Neural cell (in vitro differentiated cells): ENCODE results near the gene IGF2R. TPM values are rescaled to one million over a fixed set of nuclear protein-coding genes. Genes with fewer than 3 reads are reported as not detected.

Experiments
- H2AFZ ChIP-seq: fragments of 200-600, 300-800 bp; sonication (generic), shearing (Covaris generic); 2 replicates; pipeline ENCODE4 v1.6.0; 2014; ENCODE audit warnings: low read depth, mild to moderate bottlenecking, antibody characterized with exemption, low read length, moderate library complexity
- H3F3A ChIP-seq: fragments of 200-600 bp; shearing (Covaris generic); 2 replicates; pipeline ENCODE4 v1.6.1; 2016; ENCODE audit warnings: mild to moderate bottlenecking, moderate library complexity, mixed read lengths, antibody characterized with exemption, low read length; ENCODE audit not compliant: insufficient read depth, poor library complexity, severe bottlenecking
- H3K27ac ChIP-seq: fragments of 200-600, 300-800 bp; sonication (generic), shearing (Covaris generic); 2 replicates; pipeline ENCODE4 v1.5.1; 2014; ENCODE audit warnings: mild to moderate bottlenecking, low read length, moderate library complexity
- H3K27me3 ChIP-seq: fragments of 300-800, 200-600 bp; sonication (generic), shearing (Covaris generic); 2 replicates; pipeline ENCODE4 v1.6.0; 2014; ENCODE audit warnings: mild to moderate bottlenecking, low read depth, low read length, moderate library complexity; ENCODE audit not compliant: insufficient read depth
- H3K36me3 ChIP-seq: fragments of 300-800, 200-600 bp; sonication (generic), shearing (Covaris generic); 2 replicates; pipeline ENCODE4 v1.5.1; 2014; ENCODE audit warnings: mild to moderate bottlenecking, antibody characterized with exemption, low read length, moderate library complexity; ENCODE audit not compliant: insufficient read depth
- H3K4me2 ChIP-seq: fragments of 300-800, 200-600 bp; sonication (generic), shearing (Covaris generic); 2 replicates; pipeline ENCODE4 v1.6.0; 2014; ENCODE audit warnings: mild to moderate bottlenecking, low read length
- H3K4me3 ChIP-seq: fragments of 300-800, 200-600 bp; sonication (generic), shearing (Covaris generic); 2 replicates; pipeline ENCODE4 v1.5.1; 2014; ENCODE audit warnings: mild to moderate bottlenecking, low read length, moderate library complexity
- H3K79me2 ChIP-seq: fragments of 200-600 bp; shearing (Covaris generic); replicated peaks from 2 replicates; pipeline ENCODE4 v1.6.0; 2014; ENCODE audit warnings: mild to moderate bottlenecking, low read length, moderate library complexity; ENCODE audit not compliant: insufficient read depth
- H3K9ac ChIP-seq: fragments of 300-800, 200-600 bp; sonication (generic), shearing (Covaris generic); 2 replicates; pipeline ENCODE4 v1.6.1; 2016; ENCODE audit warnings: mild to moderate bottlenecking, low read length, mixed read lengths
- H3K9me2 ChIP-seq: fragments of 200-600 bp; shearing (Covaris generic); 2 replicates; pipeline ENCODE4 v1.6.1; 2016; ENCODE audit warnings: mild to moderate bottlenecking, low read length, mixed read lengths; ENCODE audit not compliant: insufficient read depth
- H3K9me3 ChIP-seq: fragments of 200-600, 300-800 bp; sonication (generic), shearing (Covaris generic); 2 replicates; pipeline ENCODE4 v1.6.1; 2016; ENCODE audit warnings: mild to moderate bottlenecking, mixed run types, low read length, moderate library complexity, mixed read lengths
- H4K20me1 ChIP-seq: fragments of 200-600 bp; shearing (Covaris generic); 2 replicates; pipeline ENCODE4 v1.6.1; 2016; ENCODE audit warnings: mild to moderate bottlenecking, mixed run types; ENCODE audit not compliant: insufficient read depth
- EP300 ChIP-seq: fragments of 450-650 bp; conservative IDR thresholded peaks from 2 replicates; pipeline ENCODE4 v1.6.1; 2014; ENCODE audit warnings: antibody characterized with exemption, mild to moderate bottlenecking, moderate library complexity; ENCODE audit not compliant: poor library complexity, severe bottlenecking
- EZH2 ChIP-seq: fragments of 200-600, 300-800 bp; shearing (Covaris generic), sonication (generic); IDR thresholded peaks from 2 replicates; pipeline ENCODE4 v1.6.1; 2014; ENCODE audit warnings: antibody characterized with exemption, low read length, borderline replicate concordance, mild to moderate bottlenecking; ENCODE audit not compliant: insufficient read depth, poor library complexity, severe bottlenecking
- MXI1 ChIP-seq: fragments of 450-650 bp; conservative IDR thresholded peaks from 2 replicates; pipeline ENCODE4 v1.6.1; 2014; ENCODE audit warnings: antibody characterized with exemption, mild to moderate bottlenecking; ENCODE audit not compliant: poor library complexity, severe bottlenecking
- POLR2AphosphoS5 ChIP-seq: IDR thresholded peaks from 2 replicates; pipeline ENCODE4 v1.6.1; 2012
- RAD21 ChIP-seq: fragments of 450-650 bp; conservative IDR thresholded peaks from 2 replicates; pipeline ENCODE4 v1.6.1; 2014; ENCODE audit warnings: antibody characterized with exemption, mild to moderate bottlenecking, moderate library complexity
- SMC3 ChIP-seq: fragments of 450-650 bp; conservative IDR thresholded peaks from 2 replicates; pipeline ENCODE4 v1.6.1; 2014; ENCODE audit warnings: antibody characterized with exemption, mild to moderate bottlenecking, moderate library complexity; ENCODE audit not compliant: poor library complexity
- TAF1 ChIP-seq: IDR thresholded peaks from 2 replicates; pipeline ENCODE4 v1.6.1; 2012; ENCODE audit warnings: low read depth
- polyA plus RNA-seq: library from polyadenylated mRNA; depleted of rRNA; stranded (reverse); fragments of >200 nt; gene quantifications from 2 replicates; pipeline ENCODE4 v1.2.3, GENCODE V29; 2014
- TF ChIP-seq, protein P1 (sequence below): fragments of 450-650 bp; IDR thresholded peaks from 2 replicates; pipeline ENCODE4 v1.5.1; 2014; ENCODE audit warnings: antibody characterized with exemption, mild to moderate bottlenecking, moderate library complexity; ENCODE audit not compliant: poor library complexity, severe bottlenecking
- TF ChIP-seq, protein P2 (sequence below): IDR thresholded peaks from 2 replicates; pipeline ENCODE4 v1.6.1; 2012; ENCODE audit warnings: borderline replicate concordance

IGF2R gene
- polyA plus RNA-seq, 1 donor from 2014 or later = 15.0 TPM

DNA sequence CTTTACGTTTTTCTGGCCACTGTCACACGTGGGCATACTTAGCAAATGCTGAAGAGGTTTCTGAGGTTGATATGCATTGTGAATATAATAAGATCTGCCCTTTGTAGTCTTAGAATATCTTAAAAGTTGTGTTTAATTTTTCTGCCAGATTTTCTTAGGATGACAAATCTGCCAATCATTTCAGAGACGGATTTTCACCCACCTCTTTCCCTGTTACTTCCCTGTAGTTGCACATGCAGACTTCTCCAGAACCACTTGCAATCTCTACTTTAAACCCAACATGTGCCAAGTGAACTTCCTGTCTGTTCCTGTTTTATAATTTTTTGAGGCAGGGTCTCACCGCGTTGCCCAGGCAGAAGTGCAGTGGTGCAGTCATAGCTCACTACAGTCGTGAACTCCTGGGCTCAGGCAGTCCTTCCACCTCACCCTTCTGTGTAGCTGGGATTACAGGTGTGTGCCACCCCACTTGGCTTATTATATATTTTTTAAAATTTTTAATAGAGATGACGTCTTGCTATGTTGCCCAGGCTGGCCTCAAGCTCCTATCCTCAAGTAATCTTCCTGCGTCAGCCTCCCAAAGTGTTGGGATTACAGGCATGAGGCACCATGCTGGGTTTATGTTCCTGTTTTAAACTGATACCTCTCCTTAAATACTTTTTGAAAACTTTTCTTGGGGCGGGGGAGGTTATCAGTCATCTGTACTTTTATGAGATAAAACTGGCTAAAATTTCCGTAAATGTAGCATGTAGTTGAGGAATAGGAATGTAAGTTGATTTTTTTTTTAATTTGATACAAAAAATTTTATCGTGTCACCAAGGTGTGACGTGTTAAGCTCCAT lies 2.7 kb downstream of the IGF2R start:
- peaks cover 6% of the 10 kb centered on the region for H4K20me1 ChIP-seq
- H3K36me3 ChIP-seq = no peaks in the 10 kb centered on the region
- H3K4me2 ChIP-seq = no peak overlapping the region

DNA sequence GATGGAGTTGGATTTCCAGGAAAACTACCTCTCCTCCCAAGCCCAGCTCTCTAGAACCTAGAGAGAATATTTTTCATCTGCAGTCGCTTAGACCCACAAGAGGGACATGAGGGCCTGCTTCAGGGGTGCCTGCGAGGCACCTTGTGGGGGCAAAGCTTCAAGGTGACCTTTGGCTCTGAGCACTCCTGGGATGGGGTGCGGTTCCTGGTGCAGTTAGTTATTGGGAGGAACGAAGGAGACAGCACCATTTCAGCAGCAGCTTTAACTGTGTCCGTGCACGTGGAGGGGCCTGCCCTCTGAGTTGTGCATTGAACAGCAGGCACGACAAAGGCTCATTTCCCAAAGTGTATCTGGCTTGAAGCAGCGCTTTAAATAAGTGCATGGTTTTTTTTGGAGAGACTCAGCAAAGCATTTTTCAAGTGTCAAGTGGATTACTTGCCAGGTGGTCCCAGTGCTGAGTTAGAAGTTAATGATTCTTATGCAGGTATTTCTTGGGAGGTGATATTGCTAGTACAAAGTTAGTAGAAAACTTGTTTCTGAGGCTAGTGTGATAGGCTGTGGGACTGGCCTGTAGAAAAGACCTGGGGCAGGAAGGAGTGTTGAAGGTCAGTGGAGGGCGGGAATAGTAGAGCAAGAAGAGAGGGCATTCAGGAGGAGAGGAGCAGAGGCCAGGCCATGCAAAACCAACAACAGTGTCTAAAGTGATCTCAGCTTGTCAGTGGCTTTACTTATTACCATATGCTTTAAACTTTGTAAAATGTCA lies 3.8 kb downstream of the IGF2R start:
- no peaks in the 10 kb centered on the region for H3K9me2 ChIP-seq
- H3K4me3 ChIP-seq = no peak overlapping the region
- peaks cover 76% of the 10 kb centered on the region for H3K79me2 ChIP-seq
- H3K36me3 ChIP-seq = no peaks in the 10 kb centered on the region
- no peak overlapping the region for H2AFZ ChIP-seq
- no peak overlapping the region for H3K27ac ChIP-seq
- TF ChIP-seq, protein P1, sequence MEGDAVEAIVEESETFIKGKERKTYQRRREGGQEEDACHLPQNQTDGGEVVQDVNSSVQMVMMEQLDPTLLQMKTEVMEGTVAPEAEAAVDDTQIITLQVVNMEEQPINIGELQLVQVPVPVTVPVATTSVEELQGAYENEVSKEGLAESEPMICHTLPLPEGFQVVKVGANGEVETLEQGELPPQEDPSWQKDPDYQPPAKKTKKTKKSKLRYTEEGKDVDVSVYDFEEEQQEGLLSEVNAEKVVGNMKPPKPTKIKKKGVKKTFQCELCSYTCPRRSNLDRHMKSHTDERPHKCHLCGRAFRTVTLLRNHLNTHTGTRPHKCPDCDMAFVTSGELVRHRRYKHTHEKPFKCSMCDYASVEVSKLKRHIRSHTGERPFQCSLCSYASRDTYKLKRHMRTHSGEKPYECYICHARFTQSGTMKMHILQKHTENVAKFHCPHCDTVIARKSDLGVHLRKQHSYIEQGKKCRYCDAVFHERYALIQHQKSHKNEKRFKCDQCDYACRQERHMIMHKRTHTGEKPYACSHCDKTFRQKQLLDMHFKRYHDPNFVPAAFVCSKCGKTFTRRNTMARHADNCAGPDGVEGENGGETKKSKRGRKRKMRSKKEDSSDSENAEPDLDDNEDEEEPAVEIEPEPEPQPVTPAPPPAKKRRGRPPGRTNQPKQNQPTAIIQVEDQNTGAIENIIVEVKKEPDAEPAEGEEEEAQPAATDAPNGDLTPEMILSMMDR = no peak
- TF ChIP-seq, protein P2, sequence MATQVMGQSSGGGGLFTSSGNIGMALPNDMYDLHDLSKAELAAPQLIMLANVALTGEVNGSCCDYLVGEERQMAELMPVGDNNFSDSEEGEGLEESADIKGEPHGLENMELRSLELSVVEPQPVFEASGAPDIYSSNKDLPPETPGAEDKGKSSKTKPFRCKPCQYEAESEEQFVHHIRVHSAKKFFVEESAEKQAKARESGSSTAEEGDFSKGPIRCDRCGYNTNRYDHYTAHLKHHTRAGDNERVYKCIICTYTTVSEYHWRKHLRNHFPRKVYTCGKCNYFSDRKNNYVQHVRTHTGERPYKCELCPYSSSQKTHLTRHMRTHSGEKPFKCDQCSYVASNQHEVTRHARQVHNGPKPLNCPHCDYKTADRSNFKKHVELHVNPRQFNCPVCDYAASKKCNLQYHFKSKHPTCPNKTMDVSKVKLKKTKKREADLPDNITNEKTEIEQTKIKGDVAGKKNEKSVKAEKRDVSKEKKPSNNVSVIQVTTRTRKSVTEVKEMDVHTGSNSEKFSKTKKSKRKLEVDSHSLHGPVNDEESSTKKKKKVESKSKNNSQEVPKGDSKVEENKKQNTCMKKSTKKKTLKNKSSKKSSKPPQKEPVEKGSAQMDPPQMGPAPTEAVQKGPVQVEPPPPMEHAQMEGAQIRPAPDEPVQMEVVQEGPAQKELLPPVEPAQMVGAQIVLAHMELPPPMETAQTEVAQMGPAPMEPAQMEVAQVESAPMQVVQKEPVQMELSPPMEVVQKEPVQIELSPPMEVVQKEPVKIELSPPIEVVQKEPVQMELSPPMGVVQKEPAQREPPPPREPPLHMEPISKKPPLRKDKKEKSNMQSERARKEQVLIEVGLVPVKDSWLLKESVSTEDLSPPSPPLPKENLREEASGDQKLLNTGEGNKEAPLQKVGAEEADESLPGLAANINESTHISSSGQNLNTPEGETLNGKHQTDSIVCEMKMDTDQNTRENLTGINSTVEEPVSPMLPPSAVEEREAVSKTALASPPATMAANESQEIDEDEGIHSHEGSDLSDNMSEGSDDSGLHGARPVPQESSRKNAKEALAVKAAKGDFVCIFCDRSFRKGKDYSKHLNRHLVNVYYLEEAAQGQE = no peak
- no peak for TF ChIP-seq SMC3
- TF ChIP-seq EP300 = no peak
- TF ChIP-seq RAD21 = no peak
- no peak for TF ChIP-seq POLR2AphosphoS5
- no peak for TF ChIP-seq EZH2
- TF ChIP-seq MXI1 = no peak
- no peak for TF ChIP-seq TAF1
- no peaks in the 10 kb centered on the region for H3K9me3 ChIP-seq
- H3F3A ChIP-seq = no peaks in the 10 kb centered on the region
- no peak overlapping the region for H3K4me2 ChIP-seq
- H3K27me3 ChIP-seq = no peaks in the 10 kb centered on the region
- peaks cover 6% of the 10 kb centered on the region for H4K20me1 ChIP-seq
- no peak overlapping the region for H3K9ac ChIP-seq

More for the DNA sequence above, 2.7 kb downstream of the IGF2R start:
- Histone ChIP-seq H3K9me2 (no peaks in the 10 kb centered on the region), H2AFZ (no peak overlapping the region), H3K27ac (no peak overlapping the region), H3K9me3 (no peaks in the 10 kb centered on the region), H3K79me2 (peaks cover 66% of the 10 kb centered on the region), H3F3A (no peaks in the 10 kb centered on the region), H3K9ac (no peak overlapping the region), H3K4me3 (peak overlapping the region; percentile 85), H3K27me3 (no peaks in the 10 kb centered on the region)
- no peak for TF ChIP-seq SMC3
